ENCODE measurements around the gene SOX5.
"Not testable (repeated sequence)": the region's sequence is repeated elsewhere in the genome, so short reads cannot be mapped to it uniquely, and the experiment has no call there.

SOX5 gene

GRCh38 chr12:23906329-23906728 is 43.1 kb downstream of the SOX5 start:
- peak; percentile 84 for DNase-seq (ENCODE audit: low spot score)

DNA sequence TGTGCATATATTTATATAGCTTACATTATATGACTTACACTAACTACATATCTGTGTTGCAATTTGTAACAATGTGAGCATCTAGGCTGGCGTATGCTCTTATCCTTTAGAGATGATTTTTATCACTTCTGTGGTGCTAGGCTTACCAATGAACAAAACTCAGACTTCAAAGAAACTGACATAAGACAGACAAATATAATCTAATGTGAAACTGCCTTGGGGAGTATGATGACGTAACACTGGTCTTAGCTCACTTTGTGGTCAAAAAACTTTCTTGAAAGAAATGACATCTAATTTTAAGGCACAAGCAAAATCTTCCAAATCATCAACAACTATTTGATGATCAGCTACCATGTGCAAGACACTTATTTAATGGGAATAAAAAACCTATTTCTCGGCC is 50.0 kb downstream of the SOX5 start:
- no peak for DNase-seq (ENCODE audit: low spot score)

GRCh38 chr12:23898121-23898520 is 51.3 kb downstream of the SOX5 start:
- DNase-seq (ENCODE audit: low spot score) = no peak

DNA sequence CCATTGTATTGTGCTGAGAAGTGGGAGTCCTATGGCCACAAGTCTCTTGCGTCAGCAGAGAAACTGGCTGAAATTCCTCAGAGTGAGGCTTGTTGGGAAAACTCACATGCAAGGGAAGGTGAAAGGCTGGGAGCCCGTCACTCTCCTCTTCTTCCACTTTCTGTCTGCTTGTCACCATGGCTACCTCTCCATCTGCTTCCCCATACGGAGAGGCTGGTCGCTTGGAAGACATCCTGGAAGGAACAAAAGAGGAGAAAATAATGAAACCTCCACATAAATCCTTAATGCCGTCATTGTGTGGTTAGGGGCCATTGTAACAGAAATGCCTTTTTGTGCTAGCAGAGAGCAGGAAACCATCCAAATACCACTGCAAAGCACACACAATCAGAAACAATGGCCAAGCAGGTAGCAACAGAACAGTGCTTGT is 53.7 kb downstream of the SOX5 start:
- DNase-seq (ENCODE audit: low spot score) = no peak

DNA sequence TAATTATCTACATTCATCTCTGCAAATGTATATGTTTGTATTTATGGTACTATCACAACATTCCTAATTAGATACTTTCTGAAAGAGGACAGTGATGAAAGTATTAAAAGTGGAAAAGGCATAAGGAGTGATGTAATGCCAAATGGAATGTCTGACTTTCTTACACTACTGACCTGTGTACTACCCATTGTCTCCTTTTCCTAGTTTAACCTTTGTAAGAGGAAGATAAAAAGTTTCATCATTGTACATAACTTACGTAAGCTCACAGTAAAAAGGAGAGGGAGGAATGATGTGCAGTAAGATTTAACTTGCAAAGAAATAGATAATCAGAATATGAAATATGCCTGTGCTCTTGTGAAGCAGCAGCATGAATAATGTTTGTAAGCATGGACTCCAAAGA is 55.9 kb downstream of the SOX5 start:
- DNase-seq (ENCODE audit: low spot score) = no peak

DNA sequence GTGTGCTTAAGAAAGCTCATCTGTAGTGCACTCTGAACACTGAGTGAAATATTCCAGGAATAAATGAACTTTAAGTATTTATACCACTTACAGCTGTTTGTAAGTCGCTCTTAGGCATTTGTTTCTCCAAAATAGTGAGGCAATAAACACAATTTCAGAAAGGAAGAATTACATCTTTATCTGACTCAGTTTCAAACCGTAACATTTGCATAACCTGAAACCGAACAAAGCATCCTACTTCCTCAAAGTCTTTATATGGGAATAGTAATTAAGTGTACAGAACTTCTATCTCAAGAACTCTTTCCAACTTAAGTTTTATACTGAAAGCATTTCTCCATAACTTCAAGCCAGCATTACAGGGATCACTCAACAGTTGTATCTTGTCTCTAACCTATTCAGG is 58.4 kb downstream of the SOX5 start:
- no peak for DNase-seq (ENCODE audit: low spot score)

DNA sequence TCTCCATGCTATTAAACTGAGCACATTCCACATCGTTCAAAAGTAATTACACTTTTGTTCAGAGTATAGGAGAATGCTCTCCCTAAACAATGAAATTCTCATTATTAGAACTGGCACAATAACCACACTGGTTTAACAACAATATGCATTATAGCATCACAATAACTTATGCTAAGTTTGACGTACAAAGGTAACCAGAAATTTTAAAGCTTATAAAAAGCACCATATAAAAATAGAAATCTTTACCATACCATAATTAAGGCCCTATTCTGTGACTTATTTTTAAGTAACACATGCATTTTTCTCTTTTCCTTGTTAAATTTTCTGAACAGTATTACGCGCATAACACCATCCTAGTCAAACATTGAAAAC is 60.4 kb downstream of the SOX5 start:
- no peak for DNase-seq (ENCODE audit: low spot score)

GRCh38 chr12:23888396-23889068 is 60.9 kb downstream of the SOX5 start:
- no peak for DNase-seq (ENCODE audit: low spot score)

DNA sequence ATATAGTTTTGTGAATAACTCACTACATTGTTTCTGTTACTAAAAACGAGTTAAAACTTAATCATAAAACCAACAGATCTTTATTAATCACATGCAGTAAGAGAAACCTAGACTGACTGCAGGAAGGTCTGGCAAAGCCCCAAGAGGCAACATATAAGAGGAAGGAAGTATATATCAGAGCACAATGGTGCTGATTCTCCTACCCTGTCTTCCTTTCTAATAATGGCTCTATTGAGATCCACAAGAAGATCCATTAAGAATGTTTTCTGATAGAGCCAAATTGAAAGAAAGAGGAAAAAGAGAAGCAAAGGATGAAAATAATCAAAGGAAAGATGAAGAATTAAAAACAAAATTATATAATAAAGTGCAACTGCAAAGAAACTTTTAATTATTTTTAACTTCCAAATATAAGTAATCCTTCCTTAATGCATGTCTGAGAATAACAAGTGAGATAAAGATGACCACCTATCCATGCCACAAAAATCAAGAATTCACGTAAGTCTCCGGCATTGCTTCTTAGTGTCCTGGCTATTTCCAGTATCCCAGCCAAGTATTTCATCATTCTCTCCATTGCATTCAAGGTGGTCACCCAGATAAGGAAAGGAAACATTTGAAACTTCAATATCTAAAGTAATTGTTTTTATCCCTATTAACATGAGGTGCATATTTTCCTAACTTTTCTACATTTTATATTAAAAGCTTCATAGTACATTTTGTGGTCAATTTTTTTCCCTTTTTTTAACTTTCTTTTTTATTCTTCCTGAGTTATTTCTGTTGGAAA is 62.2 kb downstream of the SOX5 start:
- peak; percentile 58 for DNase-seq (ENCODE audit: low spot score)

DNA sequence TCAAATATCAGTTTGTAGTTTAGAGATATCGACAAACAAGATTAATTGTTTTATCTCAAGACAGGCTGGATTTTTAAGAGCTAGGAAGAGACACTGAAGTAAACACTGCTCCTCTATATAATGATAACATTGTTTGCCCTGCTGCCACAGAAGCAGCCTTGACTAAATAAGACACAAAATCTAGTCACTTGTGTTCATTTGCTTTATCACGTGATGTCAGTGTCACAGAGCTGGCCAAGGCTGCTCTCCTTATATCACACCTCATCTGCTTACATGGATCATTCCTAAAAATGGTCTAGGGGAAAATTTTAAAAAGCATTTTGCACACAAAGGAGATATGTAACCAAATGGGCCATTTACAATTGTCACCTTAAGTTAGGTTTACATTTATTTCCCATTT is 64.1 kb downstream of the SOX5 start:
- DNase-seq (ENCODE audit: low spot score) = no peak

DNA sequence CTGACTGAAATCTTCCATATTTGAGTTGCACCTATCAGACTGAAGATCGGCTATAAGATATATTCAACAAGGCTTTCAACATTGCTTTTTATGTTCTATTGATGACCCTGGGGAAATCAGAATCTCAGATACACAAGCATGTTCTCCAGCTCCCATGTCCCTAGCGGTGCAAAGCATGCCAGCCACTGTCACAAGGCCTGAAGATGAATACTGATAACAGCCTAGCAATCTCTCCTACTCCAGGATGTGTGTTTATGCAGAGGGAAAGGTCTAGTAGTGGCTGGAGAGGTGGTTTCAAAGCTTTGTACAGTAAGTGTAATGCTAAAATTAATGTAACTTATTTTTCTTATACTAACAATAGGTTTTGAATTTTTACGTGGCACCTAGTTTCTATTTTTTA is 64.6 kb downstream of the SOX5 start:
- no peak for DNase-seq (ENCODE audit: low spot score)

GRCh38 chr12:23880988-23881387 is 68.5 kb downstream of the SOX5 start:
- no peak for DNase-seq (ENCODE audit: low spot score)

- not testable (repeated sequence) for DNase-seq (ENCODE audit: low spot score)
Observed at GRCh38 chr12:23876618-23877017, 72.9 kb downstream of the SOX5 start.

DNA sequence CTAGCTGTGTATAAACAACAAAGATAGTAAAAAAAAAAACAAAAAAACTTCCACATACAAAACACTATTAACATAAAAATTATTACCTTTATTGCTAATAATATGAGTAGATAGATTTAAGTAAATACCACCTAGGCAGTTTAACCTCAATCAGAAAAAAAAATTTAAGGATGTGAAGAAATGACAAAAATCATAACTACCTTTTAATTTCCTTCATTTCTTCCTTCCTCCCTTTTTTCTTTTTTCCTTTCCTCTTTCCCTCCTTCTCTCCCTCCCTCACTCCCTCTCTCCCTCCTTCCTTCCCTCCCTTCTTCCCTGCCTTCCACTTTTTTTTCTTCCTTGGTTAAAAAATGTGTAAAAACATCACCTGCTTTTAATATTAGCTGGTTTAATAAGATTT is 81.7 kb downstream of the SOX5 start:
- DNase-seq (ENCODE audit: low spot score) = no peak

DNA sequence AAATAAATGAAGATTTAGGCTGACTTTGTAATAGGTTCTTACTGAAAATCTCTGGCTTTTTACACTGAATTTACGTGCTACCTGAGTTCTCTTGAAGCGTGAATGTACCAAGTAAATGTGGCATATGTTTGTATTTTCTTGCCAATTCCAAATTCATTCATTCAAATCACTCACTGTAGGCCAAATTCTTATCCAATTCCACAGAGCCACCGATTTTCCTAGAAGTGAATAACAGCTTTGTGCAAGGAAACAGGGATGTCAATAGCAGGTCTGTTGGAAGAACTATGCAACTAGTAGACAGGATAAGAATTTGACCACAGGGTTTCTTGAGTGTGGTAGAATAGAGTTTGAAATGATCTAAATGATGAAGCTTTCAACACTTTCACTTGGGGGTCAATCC is 86.8 kb downstream of the SOX5 start:
- DNase-seq (ENCODE audit: low spot score) = peak; percentile 84

- no peak for DNase-seq (ENCODE audit: low spot score)
Observed at GRCh38 chr12:23860019-23860418, 89.5 kb downstream of the SOX5 start.

- no peak for DNase-seq (ENCODE audit: low spot score)
Observed at GRCh38 chr12:23857178-23857577, 92.3 kb downstream of the SOX5 start.

DNA sequence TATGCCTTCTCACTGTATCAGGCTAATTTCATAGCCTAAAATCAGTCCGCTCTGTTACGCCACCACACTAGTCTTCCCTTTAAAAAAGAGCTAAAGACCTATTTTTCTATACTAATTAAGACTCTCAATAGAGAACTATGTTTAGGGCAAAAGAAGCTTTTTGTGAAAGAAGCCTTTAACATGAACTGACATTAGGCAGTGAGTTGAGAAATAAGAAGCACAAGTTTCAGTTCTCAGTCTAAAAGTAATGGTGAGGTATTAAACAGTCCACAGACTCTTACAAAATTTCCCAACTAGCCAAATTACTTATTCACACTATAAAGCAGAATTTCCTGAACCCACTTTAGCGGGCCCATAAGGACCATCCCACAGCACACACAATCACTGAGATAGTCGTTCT is 93.7 kb downstream of the SOX5 start:
- DNase-seq (ENCODE audit: low spot score) = no peak

DNA sequence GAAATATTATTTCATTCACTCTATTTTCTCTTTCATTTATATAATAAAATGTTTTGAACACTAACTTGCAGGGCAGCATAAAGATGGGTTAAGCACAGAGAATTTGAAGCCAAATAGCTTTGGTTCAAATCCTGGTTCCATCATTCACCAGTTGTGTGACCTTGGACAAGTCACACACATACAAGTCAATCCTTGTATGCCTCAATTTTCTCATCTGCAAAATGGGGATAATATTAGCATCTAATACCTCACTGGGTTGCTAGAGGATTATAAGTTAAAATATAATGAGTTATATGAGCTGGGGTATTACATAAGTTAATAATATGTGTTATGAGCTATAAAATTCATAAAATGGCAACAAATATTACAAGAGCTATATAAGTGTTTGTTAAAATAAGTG is 94.9 kb downstream of the SOX5 start:
- DNase-seq (ENCODE audit: low spot score) = no peak

DNA sequence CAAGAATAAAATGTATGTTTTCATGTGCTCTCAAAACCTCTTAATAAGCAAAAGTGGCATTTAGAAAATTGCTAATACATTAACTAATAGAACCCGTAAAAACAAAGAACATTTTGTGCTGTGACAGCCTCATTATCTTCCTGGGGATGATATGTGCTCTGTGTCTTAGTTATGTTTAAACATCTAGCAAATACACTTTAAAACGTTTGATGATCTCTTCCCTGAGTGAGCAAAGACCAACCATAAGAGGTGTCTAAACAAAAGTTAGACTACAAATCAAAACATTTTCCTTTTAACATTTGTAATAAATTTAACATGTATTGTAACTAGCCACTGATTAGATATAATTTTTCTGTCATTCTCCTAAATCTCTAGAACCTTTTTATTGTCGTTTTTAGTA is 95.8 kb downstream of the SOX5 start:
- no peak for DNase-seq (ENCODE audit: low spot score)

GRCh38 chr12:23851602-23852001 is 97.9 kb downstream of the SOX5 start:
- DNase-seq (ENCODE audit: low spot score) = no peak

GRCh38 chr12:23847857-23848256 is 101.6 kb downstream of the SOX5 start:
- DNase-seq (ENCODE audit: low spot score) = no peak

GRCh38 chr12:23843958-23844357 is 105.5 kb downstream of the SOX5 start:
- DNase-seq (ENCODE audit: low spot score) = no peak

DNA sequence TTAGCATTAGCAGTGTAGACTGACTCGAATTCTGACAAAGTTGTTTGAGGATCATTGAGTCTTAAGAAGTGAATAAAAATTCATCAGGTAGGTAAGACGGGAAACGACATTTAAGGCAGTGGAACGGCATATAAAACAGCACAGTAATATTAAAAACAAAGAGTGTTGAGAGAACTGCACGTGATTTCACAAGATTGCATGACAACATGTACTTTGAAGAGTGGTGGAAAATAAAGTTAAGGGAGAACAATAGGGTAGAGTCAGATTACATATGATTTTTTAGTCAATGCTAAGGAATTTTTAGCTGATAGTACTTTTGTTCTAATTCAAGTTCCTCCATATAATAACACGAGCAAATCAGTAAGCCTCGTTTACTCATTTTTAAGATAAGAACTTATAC is 115.4 kb downstream of the SOX5 start:
- DNase-seq (ENCODE audit: low spot score) = no peak
